Measurements from ENCODE around the gene IL17A.
A peak's percentile ranks its signal among the peaks of the same experiment; 100 is the strongest.

The IL17A gene

DNA sequence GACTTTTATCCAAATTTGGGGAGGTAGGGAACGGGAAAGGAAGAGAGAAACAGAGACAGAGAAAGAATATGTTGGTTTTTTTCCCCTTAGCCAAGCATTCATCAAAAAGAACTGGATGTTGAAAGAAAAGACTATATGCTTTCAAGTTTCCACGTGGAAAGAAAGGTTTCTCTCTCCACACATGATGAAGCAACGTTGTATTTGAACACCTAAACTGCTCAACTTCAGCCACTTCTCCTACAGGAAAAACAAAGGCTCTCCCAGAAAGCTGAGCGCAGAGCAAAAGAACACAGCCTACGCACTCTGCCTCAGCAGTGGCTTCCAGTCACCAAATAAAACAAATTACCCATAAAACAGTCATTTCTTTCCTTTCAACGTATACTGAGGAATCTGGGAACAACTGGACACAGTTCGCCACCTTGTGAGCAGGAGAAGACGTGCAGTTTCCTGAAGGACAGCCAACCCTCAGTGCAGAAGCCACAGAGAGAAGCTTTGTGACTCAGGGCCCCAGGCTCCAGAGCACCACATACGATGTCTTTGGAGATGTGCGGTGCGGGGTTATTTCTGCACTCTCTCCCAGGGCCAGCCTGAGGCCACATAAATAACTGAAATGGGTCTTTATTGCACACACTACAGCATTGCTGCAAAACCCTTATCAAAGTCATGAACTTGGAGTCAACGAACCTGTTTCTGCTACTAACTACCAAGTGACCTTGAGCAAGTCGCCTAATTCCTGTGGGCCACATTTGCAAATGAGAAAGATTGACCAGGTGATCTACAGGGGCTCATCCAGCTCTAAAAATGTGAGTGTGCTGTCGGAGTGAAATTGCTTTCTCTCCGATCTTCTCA lies 48.0 kb downstream of the IL17A start:
- TF ChIP-seq, protein P1, sequence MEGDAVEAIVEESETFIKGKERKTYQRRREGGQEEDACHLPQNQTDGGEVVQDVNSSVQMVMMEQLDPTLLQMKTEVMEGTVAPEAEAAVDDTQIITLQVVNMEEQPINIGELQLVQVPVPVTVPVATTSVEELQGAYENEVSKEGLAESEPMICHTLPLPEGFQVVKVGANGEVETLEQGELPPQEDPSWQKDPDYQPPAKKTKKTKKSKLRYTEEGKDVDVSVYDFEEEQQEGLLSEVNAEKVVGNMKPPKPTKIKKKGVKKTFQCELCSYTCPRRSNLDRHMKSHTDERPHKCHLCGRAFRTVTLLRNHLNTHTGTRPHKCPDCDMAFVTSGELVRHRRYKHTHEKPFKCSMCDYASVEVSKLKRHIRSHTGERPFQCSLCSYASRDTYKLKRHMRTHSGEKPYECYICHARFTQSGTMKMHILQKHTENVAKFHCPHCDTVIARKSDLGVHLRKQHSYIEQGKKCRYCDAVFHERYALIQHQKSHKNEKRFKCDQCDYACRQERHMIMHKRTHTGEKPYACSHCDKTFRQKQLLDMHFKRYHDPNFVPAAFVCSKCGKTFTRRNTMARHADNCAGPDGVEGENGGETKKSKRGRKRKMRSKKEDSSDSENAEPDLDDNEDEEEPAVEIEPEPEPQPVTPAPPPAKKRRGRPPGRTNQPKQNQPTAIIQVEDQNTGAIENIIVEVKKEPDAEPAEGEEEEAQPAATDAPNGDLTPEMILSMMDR (IDR thresholded peaks at IDR 0.05; ENCODE audit: insufficient read depth, low read length, poor library complexity, severe bottlenecking), result peak; percentile 72

More for the DNA sequence above, 48.0 kb downstream of the IL17A start:
- DNase-seq (ENCODE audit: extremely low read depth, insufficient read length), result no peak
- H3K27me3 ChIP-seq (replicated peaks; ENCODE audit: control insufficient read depth, insufficient read depth, low read length), result no peaks in the 10 kb centered on the region; the same call in 1 of the 2 replicates
- no peaks in the 10 kb centered on the region for H3K36me3 ChIP-seq (ENCODE audit: control insufficient read depth, insufficient read depth, low read length)
- no peak overlapping the region for H3K4me3 ChIP-seq (replicated peaks; ENCODE audit: low read depth, low read length)

All from GM06990 (cell line).